Amygdala (tissue), 56 donors: ENCODE data around the gene SRM.
A peak's percentile ranks its signal among the peaks of the same experiment; 100 is the strongest.
"Not testable (repeated sequence)": the region's sequence is repeated elsewhere in the genome, so short reads cannot be mapped to it uniquely, and the experiment has no call there.

Source experiments
- DNase-seq, 56 donors: peaks; one replicate each; lab custom pipeline; 2025; lab: John Stamatoyannopoulos, UW

SRM gene

DNA sequence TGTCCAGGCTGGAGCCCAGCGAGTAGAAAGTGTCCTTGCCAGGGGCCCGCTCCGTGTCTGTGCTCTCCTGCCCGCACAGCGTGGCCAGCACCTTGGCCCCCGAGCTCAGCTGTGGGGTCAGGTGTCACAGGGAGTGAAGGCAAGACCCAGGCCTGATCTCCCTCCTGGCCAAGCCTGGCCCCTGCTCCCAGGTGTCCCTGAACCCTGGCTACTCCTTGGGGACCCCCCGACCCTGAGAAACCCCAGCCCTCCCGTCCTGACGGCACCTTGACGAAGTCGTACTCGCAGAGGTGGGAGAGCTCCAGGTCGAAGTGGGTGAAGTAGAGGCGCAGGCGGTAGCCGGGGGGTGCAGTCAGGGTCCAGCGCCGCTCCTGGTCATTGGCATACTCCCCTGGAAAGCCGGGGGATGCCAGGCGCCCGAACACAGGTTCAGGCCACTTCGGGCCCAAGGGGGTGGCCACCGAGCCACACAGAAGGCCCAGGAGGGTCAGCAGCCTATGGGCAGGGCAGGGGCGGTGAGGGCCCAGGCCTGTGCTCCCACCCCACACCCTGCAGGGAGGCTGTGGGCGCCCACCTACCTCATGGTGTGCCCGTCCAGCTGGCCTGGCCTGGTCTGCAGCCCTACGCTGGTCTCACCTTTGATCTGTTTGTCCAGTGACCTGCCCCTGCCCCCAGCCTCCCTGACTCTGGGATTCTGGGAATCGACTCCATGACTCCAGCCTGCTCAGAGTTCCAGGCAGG is 13.0 kb downstream of the SRM start, which contains the start of gene MASP2:
Gene MASP2, minus strand, starts transcription at position 615 of the 741 bp plus-strand sequence. Its CDS starts 32 bp downstream, at position 583.
- no peak for DNase-seq

GRCh38 chr1:11046270-11046566 is 13.6 kb downstream of the SRM start:
- no peak for DNase-seq

GRCh38 chr1:11045428-11046269 is 14.2 kb downstream of the SRM start:
- DNase-seq: no peak

- no peak for DNase-seq
Measured at GRCh38 chr1:11044849-11045427, 14.9 kb downstream of the SRM start.

- no peak for DNase-seq
Measured at GRCh38 chr1:11044086-11044848, 15.6 kb downstream of the SRM start.

GRCh38 chr1:11042995-11043874 is 16.6 kb downstream of the SRM start:
- no peak for DNase-seq

GRCh38 chr1:11042065-11042464 is 17.8 kb downstream of the SRM start:
- no peak for DNase-seq

DNA sequence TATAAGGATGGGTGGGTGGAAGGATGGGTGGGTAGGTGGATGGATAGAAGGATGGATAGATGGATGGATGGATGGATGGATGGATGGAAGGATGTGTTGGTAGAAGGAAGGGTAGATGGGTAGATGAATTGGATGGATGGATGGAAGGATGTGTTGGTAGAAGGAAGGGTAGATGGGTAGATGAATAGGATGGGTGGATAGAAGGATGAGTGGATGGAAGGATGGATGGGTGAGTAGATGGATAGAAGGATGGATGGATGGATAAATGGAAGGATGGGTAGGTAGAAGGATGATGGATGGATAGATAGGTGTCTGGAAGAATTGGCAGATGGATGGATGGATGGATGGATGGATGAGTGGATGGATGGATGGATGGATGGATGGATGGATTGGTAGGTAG is 18.8 kb downstream of the SRM start:
- no peak for DNase-seq

DNA sequence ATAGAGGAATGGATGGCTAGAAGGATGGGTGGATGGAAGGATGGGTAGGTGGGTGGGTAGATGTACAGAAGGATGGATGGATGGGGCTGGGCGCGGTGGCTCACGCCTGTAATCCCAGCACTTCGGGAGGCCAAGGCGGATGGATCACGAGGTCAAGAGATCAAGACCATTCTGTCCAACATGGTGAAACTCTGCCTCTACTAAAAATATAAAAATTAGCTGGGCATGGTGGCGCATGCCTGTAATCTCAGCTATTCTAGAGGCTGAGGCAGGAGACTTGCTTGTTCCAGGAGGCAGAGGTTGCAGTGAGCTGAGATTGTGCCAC is 19.8 kb downstream of the SRM start:
- DNase-seq: not testable (repeated sequence)

DNA sequence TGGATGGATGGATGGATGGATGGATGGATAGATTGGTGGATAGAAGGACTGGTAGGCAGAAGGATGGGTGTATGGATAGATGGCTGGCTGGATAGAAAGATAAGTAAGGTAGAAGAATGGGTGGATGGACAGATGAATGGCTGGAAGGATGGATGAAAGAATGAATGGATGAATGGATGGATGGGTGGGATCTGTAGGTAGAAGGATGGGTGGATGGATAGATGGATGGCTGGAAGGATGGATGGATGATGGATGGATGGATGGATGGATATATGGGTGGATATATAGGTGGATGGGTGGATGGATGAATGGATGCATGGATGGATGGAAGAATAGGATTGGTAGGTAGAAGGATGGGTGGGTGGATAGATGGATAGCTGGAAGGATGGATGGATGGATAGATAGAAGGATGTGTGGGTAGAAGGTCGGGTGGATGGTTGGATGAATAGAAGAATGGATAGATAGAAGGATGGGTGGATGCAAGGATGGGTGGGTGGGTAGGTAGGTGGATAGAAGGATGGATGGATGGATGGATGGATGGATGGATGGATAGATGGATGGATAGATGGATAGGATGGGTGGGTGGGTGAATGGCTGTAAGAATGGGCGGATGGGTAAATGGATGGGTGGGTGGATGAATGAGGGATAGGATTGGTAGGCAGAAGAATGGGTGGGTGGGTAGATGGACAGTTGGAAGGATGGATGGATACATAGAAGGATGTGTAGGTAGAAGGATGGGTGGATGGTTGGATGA is 20.3 kb downstream of the SRM start:
- no peak for DNase-seq

GRCh38 chr1:11037740-11038182 is 22.1 kb downstream of the SRM start:
- peak in 55 of 56 donors; percentile 13 to 94 (median 71) for DNase-seq

- DNase-seq: not testable (repeated sequence)
Measured at GRCh38 chr1:11037019-11037739, 22.6 kb downstream of the SRM start.

GRCh38 chr1:11031624-11032262 is 28.1 kb downstream of the SRM start:
- no peak for DNase-seq

DNA sequence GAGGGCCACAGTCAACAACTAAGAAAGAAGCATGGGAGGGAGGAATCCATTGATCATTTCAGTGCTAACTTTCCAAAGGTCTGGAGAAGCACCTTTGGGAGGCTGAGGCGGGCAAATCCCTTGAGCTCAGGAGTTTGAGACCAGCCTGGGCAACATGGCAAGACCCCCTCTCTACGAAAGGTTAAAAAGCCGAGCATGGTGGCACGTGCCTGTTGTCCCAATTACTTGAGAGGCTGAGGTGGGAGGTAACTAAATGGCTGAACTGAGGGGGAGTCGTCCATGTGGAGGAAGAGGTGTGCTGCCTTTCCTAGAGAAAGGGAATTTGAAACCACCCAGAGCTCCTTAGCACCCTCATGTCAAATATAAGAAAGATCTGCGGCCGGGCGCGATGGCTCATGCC is 29.0 kb downstream of the SRM start:
- no peak for DNase-seq

DNA sequence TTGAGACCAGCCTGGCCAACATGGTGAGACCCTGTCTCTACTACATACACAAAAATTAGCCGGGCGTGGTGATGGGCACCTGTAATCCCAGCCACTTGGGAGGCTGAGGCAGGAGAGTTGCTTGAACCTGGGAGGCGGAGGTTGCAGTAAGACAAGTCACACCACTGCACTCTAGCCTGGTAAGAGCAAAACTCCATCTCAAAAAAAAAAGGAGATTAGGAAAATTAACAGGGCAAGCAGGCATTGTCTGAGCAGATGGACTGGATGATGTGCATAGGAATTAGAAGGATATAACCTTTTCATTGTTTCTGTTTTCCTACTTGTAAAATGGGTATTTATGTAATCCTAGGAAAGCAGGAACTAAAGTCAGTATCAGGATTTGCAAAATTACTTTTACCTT is 31.8 kb downstream of the SRM start:
- no peak for DNase-seq

DNA sequence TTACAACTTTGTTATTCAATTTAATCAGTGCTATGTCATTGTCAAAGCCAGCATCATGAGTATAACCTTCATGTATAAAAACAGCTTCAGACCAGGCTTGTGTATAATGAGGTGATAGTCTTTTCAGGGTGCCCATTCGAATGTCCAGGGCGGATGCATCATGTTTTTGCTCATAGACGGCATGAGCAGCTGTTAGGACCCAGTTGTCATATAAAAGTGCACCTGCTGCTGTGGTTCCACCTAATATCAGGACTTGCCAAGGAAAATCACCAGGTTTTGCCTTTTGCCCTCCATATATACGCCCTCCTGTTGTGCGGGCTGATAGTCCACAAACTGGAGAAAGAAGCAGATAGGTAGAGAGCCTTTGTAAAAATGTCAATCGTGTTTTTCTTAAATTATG is 32.5 kb downstream of the SRM start:
- DNase-seq: no peak

DNA sequence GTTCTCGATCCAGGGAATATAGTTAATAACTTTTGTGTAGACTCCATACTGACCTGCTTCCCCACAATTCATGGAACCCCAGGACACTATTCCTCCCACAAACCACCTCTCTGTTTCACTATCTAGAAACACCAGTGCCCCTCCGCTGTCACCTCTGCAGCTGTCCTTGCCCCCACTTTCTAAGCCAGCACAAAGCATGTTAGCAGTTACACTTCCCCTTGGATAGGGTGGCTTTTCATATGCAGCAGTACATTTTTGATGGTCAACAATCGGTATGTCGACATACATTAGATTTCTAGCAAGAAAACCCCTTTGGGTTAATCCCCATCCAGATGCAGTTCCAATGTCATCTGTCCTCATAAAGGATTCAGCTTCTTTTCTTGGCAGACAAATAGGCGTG is 32.9 kb downstream of the SRM start:
- no peak for DNase-seq

DNA sequence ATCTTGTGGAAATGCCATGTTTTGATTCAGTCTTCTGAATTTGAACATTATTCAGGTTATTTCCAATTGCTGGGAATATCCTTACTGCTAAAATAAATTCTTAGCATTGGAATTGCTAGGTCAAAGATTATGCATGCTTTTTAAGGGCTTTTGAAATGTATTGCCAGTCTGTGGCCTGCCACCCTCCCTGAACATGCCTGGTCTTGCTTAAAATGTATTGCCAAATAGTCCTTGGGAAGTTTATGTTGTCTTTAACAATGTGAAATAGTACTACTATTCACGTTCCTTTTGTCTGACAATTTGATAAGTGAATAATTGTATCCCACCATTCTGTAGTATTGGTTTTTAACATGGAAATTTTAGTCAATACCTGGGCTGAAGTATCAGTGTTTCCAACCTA is 33.8 kb downstream of the SRM start:
- no peak for DNase-seq
